ENCODE data around the gene SPRR2E.
"Not testable (repeated sequence)": the region's sequence is repeated elsewhere in the genome, so short reads cannot be mapped to it uniquely, and the experiment has no call there.

SPRR2E gene

DNA sequence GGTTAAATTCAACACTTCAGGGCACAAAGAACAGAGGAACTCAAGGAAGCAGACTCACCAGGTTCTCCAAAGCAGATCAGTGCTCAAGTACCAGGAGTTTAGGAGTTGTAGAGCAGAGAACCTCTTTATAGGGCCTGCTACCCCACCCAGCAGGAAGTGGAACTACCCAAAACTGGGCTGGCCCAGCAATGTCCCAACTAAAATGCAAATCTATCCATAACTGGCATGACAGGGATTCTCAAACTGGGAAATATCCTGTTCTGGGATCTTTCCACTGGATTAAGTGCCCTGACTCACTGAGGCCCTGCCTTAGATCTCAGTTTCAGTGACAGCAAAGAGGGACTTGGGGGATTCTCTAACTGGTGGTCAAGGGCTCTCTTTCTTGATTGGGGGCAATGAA, at the start of gene SPRR2E:
TSS of gene SPRR2E (minus strand) at position 101 of the 400 bp plus-strand sequence. CDS start 775 bp downstream, outside the sequence.
- DNase-seq: no peak

- no peak for DNase-seq
Observed at GRCh38 chr1:153141377-153141776, 47.1 kb upstream of the SPRR2E start.

- DNase-seq: no peak
Observed at GRCh38 chr1:153140484-153140883, 46.2 kb upstream of the SPRR2E start.

GRCh38 chr1:153133743-153134142, 39.4 kb upstream of the SPRR2E start:
- DNase-seq: no peak

DNA sequence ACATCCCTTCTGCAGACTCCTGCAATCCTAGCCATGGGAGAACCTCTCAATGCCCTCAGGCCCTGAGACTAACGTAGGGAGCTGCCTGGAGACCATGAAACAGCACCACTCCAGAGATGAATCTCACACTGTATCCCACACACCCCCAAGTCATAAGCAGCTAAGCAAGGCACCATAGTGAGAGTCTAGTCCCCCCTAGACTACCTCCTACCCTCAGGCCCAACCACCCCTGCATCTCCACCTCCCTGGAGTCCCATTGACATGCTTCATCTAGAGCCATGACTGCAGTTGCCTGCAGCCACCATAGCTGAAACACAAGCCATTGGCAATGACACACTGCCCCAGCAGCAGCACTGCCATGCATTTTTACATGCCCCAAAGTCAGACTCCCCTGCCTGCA, 38.9 kb upstream of the SPRR2E start:
- no peak for DNase-seq

GRCh38 chr1:153128688-153129087, 34.4 kb upstream of the SPRR2E start:
- not testable (repeated sequence) for DNase-seq

GRCh38 chr1:153127296-153127695, 33.0 kb upstream of the SPRR2E start:
- DNase-seq: no peak

GRCh38 chr1:153125536-153125935, 31.2 kb upstream of the SPRR2E start:
- DNase-seq: no peak

- not testable (repeated sequence) for DNase-seq
Observed at GRCh38 chr1:153123793-153124192, 29.5 kb upstream of the SPRR2E start.

DNA sequence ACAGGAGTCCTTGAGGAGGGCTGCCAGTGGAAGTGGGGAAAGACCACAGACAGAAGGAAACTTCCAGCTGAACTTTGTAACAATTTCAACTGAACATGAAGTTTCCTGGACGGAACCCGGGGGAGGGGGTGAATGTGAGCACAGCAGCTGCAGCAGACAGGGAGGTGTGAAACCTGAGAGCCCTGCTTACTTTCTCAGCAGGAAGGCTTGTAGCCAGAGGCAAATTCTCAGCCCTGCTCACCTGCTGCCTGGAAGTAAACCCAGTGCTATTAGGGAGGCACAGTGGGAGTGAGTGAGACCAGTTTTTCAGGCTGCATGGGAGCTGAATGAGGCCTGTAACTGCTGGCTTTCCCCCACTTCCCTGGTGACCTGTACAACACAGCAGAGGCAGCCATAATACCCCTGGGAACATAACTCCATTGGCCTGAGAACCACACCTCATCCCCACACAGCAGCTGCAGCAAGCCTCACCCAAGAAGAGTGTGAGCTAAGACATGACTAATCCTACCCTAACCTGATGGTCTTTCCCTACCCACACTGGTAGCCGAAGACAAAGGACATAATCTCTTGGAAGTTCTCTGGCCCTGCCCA, 28.6 kb upstream of the SPRR2E start:
- DNase-seq: no peak

DNA sequence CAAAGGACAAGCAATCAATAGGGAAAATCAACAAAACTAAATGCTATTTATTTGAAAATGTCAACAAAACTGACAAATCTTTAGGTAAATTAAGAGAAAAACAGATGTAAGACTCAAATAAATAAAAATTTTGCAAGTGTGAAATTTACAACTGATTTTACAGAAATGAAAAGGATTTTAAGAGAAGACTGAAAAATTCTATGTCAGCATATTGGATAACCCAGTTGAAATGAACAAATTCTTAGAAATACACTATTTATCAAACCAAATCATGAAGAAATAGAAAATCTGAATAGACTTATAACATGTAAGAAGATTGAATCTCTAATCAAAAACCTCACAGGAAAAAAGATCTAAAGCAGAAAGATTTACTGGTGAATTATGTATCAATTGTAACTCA, 26.6 kb upstream of the SPRR2E start:
- DNase-seq: no peak

DNA sequence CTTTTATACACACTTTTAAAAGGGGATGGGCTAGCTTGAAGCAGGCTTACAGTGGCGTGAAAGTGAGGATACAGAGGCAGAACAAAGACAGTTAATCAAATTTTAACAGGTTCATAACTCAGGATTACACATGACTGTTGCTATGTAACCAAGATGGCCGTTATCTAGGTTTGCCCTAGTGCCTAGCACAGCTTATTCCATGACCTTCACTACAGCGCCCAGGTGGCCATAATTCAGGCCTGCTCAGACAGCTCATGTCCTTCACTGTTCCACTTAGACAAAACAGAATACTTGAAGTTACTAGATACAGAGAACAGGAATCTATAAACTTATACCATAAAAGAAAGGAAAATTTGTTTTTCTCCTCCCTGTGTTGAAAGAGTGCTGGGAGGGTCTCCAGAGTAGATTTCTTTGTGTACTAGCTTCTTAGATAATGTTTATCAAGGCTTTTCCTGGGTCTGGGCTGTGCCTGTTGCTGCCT, 25.2 kb upstream of the SPRR2E start:
- DNase-seq: no peak

DNA sequence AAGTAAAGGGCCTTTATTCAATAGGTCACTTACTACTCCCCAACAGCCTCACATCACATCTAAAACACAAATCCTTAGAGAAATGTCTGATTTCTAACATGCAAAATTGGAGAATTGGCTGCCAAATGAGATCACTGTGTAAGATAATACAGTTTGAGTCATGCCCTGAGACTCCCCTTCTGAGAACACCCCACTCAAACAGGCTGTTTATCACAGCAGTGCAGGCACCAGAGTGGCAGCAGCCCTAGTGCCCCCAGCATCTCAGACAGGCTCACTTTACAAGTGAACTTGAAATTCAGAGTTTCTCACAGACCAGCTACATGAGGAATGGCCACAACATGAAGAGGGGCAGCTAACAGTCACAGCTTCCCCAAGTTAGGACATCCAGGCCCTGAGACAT, 20.9 kb upstream of the SPRR2E start:
- DNase-seq: not testable (repeated sequence)

GRCh38 chr1:153113416-153113815, 19.1 kb upstream of the SPRR2E start, which contains the start of gene SPRR2F:
Gene SPRR2F, minus strand, starts transcription at chr1:153113516. Its CDS starts 783 bp downstream, at chr1:153112733.
- no peak for DNase-seq

DNA sequence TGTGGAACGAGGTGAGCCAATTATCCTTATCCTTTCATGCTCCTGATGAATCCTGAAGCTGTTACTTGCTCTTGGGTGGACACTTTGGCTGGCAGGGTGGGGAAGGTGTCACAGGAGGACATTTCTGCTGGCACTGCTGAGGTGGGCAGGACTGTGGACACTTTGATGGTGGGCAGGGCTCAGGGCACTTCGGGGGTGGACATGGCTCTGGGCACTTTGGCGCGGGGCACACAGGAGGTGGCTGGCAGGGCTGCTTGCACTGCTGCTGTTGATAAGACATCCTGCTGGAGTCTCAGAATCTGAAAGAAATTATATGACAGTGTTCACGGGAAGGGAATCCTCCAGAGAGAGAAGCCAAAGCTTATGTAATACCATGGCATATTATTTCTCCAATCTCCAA, 18.1 kb upstream of the SPRR2E start:
- not testable (repeated sequence) for DNase-seq

DNA sequence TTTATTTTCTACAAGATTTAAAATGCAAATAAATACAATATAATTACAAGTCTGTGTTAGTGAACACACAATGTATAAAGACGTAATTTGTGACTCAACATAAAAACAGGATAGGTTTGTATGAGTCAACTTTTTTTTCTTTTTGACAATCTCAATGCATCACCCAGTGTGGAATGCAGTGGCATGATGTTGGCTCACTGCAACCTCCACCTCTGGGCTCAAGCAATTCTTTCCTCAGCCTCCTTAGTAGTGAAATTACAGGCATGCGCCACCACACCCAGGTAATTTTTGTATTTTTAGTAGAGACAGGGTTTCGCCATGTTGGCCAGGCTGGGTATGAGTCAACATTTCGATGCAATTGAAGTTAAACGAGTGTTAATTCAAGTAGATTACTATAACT, 5.9 kb upstream of the SPRR2E start:
- no peak for DNase-seq

DNA sequence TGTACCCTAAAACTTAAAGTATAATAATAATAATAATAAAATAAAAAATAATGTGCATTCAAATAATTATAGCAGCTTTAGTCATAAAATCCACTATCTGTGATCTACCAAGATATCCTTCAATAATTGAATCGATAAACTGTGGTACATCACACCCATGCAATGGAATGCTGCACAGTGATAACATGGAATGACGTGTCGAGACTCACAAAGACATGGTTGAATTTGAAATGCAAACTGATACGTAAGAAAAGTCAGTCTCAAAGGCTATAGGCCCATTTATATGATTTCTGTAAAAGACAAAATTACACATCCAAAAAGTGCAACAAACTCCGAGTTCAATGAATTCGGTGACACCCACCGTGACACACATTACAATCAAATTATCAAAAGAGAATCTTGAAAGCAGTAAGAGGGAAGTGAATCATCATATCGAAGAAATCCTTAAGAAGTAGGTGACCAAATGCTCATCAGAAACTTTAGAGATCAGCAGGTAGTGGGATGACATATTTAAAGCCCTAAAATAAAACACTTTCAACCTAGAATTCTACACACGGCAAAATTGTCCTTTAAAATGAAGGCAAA, 5.2 kb upstream of the SPRR2E start:
- DNase-seq: no peak

- no peak for DNase-seq
Observed at GRCh38 chr1:153095764-153096163, 1.4 kb upstream of the SPRR2E start.

GRCh38 chr1:153087652-153088051, 6.7 kb downstream of the SPRR2E start:
- DNase-seq: no peak

DNA sequence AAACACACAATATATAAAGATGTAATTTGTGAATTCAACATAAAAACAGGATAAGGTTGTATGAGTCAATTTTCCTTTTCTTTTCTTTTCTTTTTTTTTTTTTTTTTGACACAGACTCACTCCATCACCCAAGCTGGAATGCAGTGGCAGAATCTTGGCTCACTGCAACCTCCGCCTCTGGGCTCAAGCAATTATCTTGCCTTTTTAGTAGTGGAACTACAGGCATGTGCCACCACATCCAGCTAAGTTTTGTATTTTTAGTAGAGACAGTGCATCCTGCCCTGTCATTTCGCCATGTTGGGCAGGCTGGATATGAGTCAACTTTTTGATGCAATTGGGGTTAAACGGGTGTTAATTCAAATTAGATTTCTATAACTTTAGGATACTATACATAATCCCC, 12.6 kb downstream of the SPRR2E start:
- no peak for DNase-seq

- DNase-seq: no peak
Observed at GRCh38 chr1:153072806-153073726, 21.3 kb downstream of the SPRR2E start.

DNA sequence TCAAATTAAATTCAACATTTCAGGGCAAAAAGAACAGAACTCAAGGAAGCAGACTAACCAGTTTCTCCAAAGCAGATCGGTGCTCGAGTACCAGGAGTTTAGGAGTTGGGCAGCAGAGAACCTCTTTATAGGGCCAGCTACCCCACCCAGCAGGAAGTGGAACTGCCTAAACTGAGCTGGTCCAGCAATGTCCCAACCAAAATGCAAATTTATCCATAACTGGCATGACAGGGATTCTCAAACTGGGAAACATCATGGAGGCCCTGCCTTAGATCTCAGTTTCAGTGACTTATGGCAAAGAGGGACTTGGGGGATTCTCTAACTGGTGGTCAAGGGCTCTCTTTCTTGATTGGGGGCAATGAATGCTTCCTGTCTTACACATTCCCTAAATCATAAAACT, 22.8 kb downstream of the SPRR2E start, which contains the start of gene SPRR2B:
TSS of gene SPRR2B (minus strand) at position 101 of the 400 bp plus-strand sequence. CDS start 772 bp downstream, outside the sequence.
- DNase-seq: no peak

- DNase-seq: no peak
Observed at GRCh38 chr1:153070243-153070642, 24.1 kb downstream of the SPRR2E start.

All from stimulated activated naive CD4-positive, alpha-beta T cell (primary cell).